NCI-H2029 (cell line): Measurements from ENCODE around the gene ANK3.
A peak's percentile ranks its signal among the peaks of the same experiment; 100 is the strongest.

Experiments
- DNase-seq: peaks from one replicate; lab custom pipeline; 2025; lab: John Stamatoyannopoulos, UW

ANK3 gene

DNA sequence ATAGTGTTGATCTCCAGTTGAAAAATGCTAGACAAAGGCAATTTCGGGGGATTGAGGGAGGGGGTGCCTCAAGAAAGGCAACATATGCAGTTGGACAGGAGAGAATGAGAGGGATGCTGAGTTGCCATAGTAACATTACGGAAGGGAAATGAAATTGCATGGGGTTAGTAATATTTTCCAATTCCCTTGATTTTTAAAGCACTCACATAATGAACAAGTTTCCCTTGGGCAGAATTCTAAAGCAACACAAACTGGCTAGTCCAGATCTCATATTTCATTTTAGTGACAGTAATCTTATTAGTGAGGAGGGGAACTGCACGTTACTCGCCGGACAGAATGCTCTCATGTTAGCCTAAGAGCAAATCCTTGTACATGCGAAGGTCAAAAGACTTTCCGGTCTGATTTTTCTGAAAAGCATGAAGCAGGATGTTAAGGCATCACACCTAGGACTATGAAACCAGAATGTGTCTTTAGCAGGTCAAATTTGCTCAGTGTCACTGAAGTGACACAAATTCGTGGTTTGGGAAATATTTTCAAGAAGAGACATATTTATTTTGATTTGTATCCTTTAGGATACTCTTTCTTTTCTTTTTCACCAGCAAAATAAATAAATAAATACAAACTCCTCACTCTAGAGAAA lies 165.5 kb downstream of the ANK3 start:
- DNase-seq, result no peak

- no peak for DNase-seq
These were observed 167.6 kb downstream of the ANK3 start for GRCh38 chr10:60222047-60222446.

- DNase-seq, result no peak
These were observed 177.5 kb downstream of the ANK3 start for GRCh38 chr10:60212195-60212594.

- DNase-seq, result no peak
These were observed 179.7 kb downstream of the ANK3 start for GRCh38 chr10:60209874-60210570.

GRCh38 chr10:60208676-60209269 lies 180.9 kb downstream of the ANK3 start:
- no peak for DNase-seq

GRCh38 chr10:60207894-60208293 lies 181.8 kb downstream of the ANK3 start:
- no peak for DNase-seq

GRCh38 chr10:60206735-60207134 lies 182.9 kb downstream of the ANK3 start:
- no peak for DNase-seq

DNA sequence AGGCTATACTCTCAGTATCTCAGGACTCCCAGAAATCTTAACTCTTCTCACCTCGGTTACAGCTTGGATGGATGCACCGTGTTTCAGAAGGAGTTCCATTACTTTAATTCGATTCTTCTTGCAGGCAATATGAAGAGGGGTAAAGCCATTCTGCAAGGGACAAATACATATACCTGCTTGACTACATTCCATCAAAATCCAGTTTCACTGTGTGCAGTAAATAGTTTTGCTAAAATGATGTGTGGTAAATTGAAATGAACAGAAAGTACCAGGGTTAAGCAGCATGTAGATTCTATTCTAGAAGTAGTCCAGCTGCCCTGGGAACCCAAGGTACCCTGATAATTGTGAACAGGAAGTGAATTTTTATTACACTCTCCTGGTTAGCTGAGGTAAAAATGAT lies 183.9 kb downstream of the ANK3 start:
- no peak for DNase-seq

DNA sequence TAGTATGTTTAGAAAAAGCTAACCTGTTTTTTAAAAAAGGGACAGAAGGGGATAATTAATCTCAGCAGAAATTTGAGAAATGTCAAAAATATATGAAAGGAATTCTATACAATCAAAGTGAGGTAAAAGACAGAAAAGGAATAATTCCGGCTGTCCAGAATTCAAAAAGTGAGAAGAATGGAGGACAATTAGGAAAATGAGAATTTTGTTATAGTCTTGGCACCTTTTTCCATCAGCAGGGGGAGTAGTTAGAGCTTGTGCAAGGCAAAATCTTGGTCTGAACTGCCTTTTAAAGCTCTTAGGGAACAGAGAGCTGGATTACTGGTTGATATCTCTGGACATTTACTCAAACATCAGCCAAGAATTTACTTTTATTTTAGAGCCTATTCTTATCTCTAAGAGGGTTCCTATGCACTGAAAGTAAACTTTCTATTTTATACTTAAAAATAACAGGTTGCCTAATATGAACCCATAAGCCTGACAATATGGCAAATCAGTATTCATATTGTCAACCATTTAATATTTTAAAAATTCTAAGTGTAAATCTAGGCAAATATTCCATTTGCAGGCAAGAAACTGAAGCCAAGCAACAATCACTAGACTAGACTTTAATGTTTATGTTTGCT lies 185.6 kb downstream of the ANK3 start:
- DNase-seq, result no peak

DNA sequence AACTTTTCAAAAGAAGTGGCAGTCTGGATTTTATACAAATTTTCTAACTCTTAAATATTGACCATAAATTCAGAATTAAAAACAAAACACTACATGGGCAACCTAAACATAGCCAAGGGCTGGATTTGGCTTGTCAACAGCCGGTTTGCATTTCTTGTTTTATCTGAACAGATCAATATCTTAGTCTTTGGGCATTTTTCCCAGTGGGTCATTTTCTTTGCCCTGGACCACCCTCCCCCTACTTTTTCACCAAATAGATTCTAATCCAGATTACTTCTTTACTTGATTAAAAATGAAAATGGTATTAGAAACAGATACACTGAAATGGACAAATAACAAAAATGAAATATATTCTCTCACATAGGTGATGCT lies 189.0 kb downstream of the ANK3 start:
- DNase-seq, result no peak

DNA sequence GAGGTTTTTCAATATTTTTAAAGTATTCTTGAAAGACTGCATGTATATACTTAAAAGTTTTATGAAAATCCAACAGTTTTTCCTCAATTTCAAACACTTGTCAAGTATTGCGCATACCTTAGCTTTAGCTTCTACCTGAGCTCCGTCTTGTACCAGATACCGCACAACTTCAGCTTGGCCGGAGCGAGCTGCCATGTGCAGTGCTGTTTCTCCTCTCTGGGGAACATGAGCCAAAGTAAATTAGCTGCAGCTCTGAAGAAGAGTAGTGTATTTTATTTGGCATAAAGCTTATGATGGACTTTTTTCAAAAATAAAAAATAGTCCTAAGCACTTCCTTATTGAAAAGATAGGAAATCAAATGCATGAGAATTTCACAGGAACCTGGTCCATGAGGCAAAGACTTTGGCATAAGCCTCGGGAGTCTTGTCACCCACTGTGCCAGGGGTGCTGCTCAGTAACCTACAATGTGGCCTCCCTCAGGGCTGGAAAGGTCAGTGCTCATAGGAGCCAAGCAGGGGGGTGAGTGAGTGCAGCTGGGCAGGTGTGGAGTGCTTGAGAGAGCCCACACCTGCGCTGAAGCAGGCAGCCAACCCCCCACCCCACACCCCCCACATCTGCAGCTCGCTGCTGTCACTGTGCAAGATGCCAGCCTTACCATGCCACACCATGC lies 189.5 kb downstream of the ANK3 start:
- DNase-seq, result peak; percentile 9

DNA sequence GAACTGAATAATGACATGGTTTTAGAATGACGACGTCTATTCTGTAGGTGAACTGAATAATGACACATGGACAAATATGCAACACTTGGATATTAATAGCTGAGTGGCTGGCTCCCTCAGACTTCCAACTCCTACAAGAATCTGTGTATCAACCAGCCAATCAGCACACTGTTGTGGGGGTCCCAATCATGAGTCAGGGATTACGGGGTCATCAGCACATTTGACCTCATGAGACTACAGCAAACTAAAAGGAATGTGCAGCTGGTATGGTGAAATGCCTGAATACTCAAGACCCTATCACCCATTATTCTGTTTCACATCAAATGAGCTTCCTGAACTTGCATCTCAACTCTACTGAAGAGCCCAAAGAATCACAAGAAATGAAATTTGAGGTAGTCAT lies 192.5 kb downstream of the ANK3 start:
- DNase-seq, result no peak

- no peak for DNase-seq
These were observed 195.3 kb downstream of the ANK3 start for GRCh38 chr10:60194421-60194820.

GRCh38 chr10:60192946-60193345 lies 196.7 kb downstream of the ANK3 start:
- no peak for DNase-seq

GRCh38 chr10:60189861-60190475 lies 199.7 kb downstream of the ANK3 start:
- no peak for DNase-seq

DNA sequence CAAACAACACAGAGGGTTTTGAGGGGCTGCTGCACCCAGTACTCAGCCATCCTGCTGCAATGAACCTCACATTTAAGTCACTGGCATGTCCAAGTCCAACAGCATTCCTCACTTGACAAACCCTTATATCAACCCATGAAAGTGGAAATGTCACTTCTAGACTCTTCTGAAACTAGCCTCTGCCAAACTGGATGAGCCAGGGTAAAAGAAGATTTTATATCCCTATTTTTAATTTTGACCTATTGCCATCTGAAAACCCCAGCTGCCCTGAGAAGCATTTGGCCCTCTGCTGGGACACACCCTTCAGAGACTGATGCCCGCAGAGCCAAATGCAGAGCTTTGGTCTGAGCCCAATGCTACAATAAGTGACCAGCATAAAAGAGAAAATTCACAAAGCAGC lies 201.1 kb downstream of the ANK3 start:
- no peak for DNase-seq

GRCh38 chr10:60187691-60188090 lies 202.0 kb downstream of the ANK3 start:
- no peak for DNase-seq

DNA sequence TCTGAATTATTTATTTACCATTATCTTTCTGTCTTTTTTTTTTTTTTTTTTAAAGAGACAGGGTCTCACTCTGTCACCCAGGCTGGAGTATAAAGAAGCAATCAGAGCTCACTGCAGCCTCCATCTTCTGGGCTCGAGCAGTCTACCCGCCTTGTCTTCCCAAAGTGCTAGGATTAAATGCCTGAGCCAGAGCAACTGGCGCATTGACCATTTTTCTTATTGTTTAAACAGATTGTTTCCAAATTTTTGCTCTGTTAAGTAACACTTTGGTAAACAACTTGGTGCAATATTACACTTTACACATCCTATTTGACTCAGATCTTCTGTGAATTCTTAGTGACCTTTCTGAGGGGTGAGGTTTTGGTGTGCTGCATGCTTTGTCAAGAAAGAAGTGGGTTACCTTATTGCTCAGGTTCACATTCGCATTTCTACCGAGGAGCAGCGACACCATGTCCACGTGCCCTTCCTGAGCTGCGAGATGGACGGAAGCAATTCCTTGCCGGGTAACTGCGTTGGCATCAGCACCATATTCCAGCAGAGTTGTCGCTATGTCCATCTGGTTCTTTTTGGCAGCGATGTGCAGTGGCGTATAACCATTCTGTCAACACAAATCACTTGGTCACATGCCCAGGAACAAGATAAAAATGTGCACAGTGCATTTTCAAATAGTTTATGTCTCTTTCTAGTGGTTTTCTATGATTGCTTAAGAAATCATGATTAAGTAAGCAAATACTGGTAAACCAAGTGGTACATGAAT lies 203.2 kb downstream of the ANK3 start:
- no peak for DNase-seq

- DNase-seq, result no peak
These were observed 204.3 kb downstream of the ANK3 start for GRCh38 chr10:60185421-60185820.

GRCh38 chr10:60182691-60183090 lies 207.0 kb downstream of the ANK3 start:
- DNase-seq, result no peak

DNA sequence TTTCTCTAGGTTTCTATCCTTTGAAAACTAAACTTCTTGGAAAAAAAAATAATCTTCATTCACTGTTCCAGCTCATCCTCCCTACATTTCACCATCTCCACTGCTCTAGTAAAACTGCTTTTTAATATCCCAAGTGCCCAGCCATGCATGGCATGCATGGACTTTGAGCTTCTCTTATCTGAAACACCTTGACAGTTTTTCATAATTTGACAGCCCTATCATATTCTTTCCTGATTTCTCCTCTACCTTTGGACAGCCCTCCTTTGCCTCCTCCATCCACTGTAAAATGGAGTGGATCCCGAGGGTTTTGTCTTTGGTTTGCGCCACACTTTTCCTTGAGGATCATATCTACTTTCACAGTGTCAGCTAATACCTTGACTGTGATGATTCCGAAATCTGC lies 212.8 kb downstream of the ANK3 start:
- DNase-seq, result no peak
